Activated T-helper 1 cell treated with anti-CD3 and anti-CD28 coated beads, Interleukin-12 subunit alpha, Interleukin-12 subunit beta, Interleukin-2, Interleukin-4 antibody, amounts not matched to agents 30 ng/mL and 10 ng/mL and 1 ng/mL, durations not matched to agents 14 hours and 24 hours and 36 hours (primary cell): ENCODE measurements around the gene EIPR1. TPM values are rescaled to one million over a fixed set of nuclear protein-coding genes. Genes with fewer than 3 reads are reported as not detected.
A peak's percentile ranks its signal among the peaks of the same experiment; 100 is the strongest.

Experiments
- DNase-seq: peaks from one replicate; pipeline ENCODE4 v3.0.0; 2021; ENCODE audit warnings: low spot score
- H3K27ac Mint-ChIP-seq: one replicate; pipeline ENCODE4 v1.8.0; 2021; ENCODE audit warnings: mild to moderate bottlenecking, mixed read lengths
- H3K27me3 Mint-ChIP-seq: one replicate; pipeline ENCODE4 v1.8.0; 2022; ENCODE audit warnings: mild to moderate bottlenecking, moderate library complexity, mixed read lengths; ENCODE audit not compliant: insufficient read depth
- H3K36me3 Mint-ChIP-seq: one replicate; pipeline ENCODE4 v1.8.0; 2021; ENCODE audit warnings: low read depth, mixed read lengths
- H3K4me1 Mint-ChIP-seq: one replicate; pipeline ENCODE4 v1.8.0; 2021; ENCODE audit warnings: low read depth, mixed read lengths
- H3K4me3 Mint-ChIP-seq: one replicate; pipeline ENCODE4 v1.8.0; 2021; ENCODE audit warnings: mild to moderate bottlenecking, moderate library complexity, mixed read lengths
- H3K9me3 Mint-ChIP-seq: one replicate; pipeline ENCODE4 v1.8.0; 2021; ENCODE audit warnings: mixed read lengths
- intact Hi-C: fragments of 100-400 bp; cut with micrococcal nuclease; formaldehyde crosslinking; loops from one replicate; pipeline ENCODE4 v1.15.1; 2024
- total RNA-seq: library from RNA; stranded (reverse); gene quantifications from 2 replicates; pipeline ENCODE4 v1.2.3, GENCODE V29; 2022

The EIPR1 gene
- total RNA-seq, 1 donor from 2014 or later: 53.8 TPM

GRCh38 chr2:3214065-3214464 lies 163.6 kb downstream of the EIPR1 start:
- peak overlapping the region; percentile 38 for H3K27ac Mint-ChIP-seq
- no peak overlapping the region for H3K4me3 Mint-ChIP-seq
- no peak for DNase-seq
- no peaks in the 10 kb centered on the region for H3K9me3 Mint-ChIP-seq
- H3K4me1 Mint-ChIP-seq: peaks cover 46% of the 10 kb centered on the region
- H3K27me3 Mint-ChIP-seq: no peaks in the 10 kb centered on the region
- H3K36me3 Mint-ChIP-seq: peaks cover 25% of the 10 kb centered on the region
- intact Hi-C loops: no loop called here

- DNase-seq: no peak
- H3K27me3 Mint-ChIP-seq: no peaks in the 10 kb centered on the region
- intact Hi-C loops: no loop called here
- no peak overlapping the region for H3K4me3 Mint-ChIP-seq
- no peaks in the 10 kb centered on the region for H3K9me3 Mint-ChIP-seq
- peaks cover 46% of the 10 kb centered on the region for H3K4me1 Mint-ChIP-seq
- H3K27ac Mint-ChIP-seq: no peak overlapping the region
- peaks cover 25% of the 10 kb centered on the region for H3K36me3 Mint-ChIP-seq
Measured at GRCh38 chr2:3212984-3213383, 164.6 kb downstream of the EIPR1 start.

DNA sequence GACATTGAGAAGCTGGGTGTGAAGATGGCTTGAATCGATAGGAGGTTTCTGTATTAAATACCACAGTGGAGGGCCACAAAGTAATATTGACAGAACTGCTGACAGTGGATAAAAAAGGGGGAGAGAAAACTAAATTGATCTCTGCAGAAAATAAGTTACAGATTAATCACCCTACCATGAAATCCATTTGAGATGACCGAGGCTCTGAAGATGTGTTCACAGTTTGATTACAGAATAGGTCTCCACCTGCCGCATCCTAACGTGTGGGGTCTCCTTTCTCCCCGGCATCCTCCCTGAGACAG lies 165.6 kb downstream of the EIPR1 start:
- Mint-ChIP-seq H3K36me3 (peaks cover 25% of the 10 kb centered on the region), H3K27me3 (no peaks in the 10 kb centered on the region), H3K4me3 (no peak overlapping the region), H3K9me3 (no peaks in the 10 kb centered on the region), H3K27ac (no peak overlapping the region), H3K4me1 (peaks cover 36% of the 10 kb centered on the region)
- DNase-seq: no peak
- intact Hi-C loops: no loop called here

DNA sequence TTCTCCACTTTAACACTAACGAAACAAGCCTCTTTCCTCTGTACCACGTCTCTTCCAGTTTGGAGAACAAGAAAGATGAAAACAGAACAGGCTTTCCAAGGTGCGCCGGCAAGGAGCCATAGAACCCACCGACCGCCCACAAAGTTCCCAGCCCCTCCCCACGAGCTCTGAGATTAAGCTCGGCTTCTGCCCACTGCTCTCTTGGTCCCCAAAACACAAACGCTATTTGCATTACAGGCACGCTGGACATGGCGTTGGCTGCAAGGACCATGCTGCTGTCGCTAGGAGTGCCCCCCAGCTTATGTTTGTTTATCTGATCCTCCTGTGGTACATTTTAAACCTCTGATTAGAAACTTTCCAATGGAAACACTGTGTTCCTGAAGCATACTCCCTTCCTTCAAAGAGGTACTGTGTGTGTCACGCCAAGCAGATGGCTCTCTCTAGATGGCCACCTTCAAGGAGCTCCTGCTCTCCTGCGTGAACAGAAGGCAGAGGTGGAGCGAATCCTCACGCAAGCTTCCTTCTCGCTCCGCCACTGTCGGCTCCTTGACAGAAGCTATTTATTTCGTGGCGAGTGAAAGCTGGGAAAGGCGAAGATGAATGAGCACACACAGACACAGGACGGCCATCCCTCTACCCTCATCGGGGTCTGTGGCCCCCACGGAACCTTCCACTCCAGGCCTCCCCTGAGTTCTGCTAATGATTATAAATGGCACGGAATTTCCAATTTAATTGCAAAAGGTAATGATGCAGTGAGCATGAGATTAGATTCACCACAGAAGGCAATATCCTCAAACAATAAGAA lies 166.2 kb downstream of the EIPR1 start:
- intact Hi-C loops: no loop called here
- no peak for DNase-seq
- Mint-ChIP-seq H3K4me1 (peaks cover 30% of the 10 kb centered on the region), H3K27ac (no peak overlapping the region), H3K9me3 (no peaks in the 10 kb centered on the region), H3K27me3 (no peaks in the 10 kb centered on the region), H3K4me3 (no peak overlapping the region), H3K36me3 (peaks cover 23% of the 10 kb centered on the region)

GRCh38 chr2:3210257-3210656 lies 167.4 kb downstream of the EIPR1 start:
- Mint-ChIP-seq H3K4me3 (no peak overlapping the region), H3K27ac (no peak overlapping the region), H3K4me1 (peaks cover 21% of the 10 kb centered on the region), H3K9me3 (no peaks in the 10 kb centered on the region), H3K36me3 (peaks cover 20% of the 10 kb centered on the region), H3K27me3 (no peaks in the 10 kb centered on the region)
- DNase-seq: no peak
- intact Hi-C loops: no loop called here

GRCh38 chr2:3209258-3209657 lies 168.4 kb downstream of the EIPR1 start:
- Mint-ChIP-seq H3K9me3 (no peaks in the 10 kb centered on the region), H3K4me3 (no peak overlapping the region), H3K27me3 (no peaks in the 10 kb centered on the region), H3K27ac (no peak overlapping the region), H3K36me3 (peaks cover 15% of the 10 kb centered on the region), H3K4me1 (peaks cover 11% of the 10 kb centered on the region)
- DNase-seq: no peak
- intact Hi-C loops: no loop called here

DNA sequence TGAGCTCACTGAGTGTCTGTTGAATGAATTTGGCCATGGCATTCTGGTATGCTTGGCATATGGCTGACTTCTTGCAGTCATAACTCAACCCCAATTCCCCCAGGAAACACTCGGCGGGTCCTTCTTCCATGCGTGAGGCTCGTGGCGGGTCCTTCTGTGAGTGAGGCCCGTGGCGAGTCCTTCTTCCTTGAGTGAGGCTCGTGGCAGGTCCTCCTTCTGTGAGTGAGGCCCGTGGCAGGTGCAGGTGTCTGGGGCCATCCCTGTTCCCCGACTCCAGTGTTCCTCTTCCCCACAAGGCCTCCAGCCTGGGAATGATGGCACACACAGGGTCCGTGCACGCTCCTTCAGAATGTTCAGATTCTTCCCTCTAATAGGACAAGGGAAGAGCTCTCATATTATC lies 169.0 kb downstream of the EIPR1 start:
- DNase-seq: no peak
- Mint-ChIP-seq H3K27ac (no peak overlapping the region), H3K4me3 (no peak overlapping the region), H3K36me3 (peaks cover 11% of the 10 kb centered on the region), H3K4me1 (peaks cover 7% of the 10 kb centered on the region), H3K27me3 (no peaks in the 10 kb centered on the region), H3K9me3 (no peaks in the 10 kb centered on the region)
- intact Hi-C loops: no loop called here

GRCh38 chr2:3208179-3208578 lies 169.4 kb downstream of the EIPR1 start:
- intact Hi-C loops: no loop called here
- DNase-seq: no peak
- Mint-ChIP-seq H3K27ac (no peak overlapping the region), H3K27me3 (no peaks in the 10 kb centered on the region), H3K36me3 (peaks cover 12% of the 10 kb centered on the region), H3K4me3 (no peak overlapping the region), H3K4me1 (peaks cover 7% of the 10 kb centered on the region), H3K9me3 (no peaks in the 10 kb centered on the region)

DNA sequence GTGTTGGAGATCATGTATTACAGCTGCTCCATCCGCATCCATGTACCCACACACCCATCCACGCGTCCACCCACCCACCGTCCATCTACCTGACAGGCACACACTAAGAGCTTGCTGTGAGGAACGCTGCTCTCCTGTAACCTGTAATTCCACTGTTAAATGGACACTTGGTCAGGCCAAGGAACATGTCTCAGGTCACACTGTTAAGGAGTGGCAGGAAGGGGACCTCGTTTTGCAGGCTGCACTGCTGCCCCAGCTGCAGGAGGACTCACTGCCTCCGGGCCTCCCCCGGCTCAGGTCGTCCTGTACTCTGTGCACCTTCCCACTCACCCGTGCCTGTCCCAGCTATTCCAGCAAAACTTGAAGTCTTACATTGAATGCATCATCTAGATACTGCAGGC lies 170.5 kb downstream of the EIPR1 start:
- H3K9me3 Mint-ChIP-seq: no peaks in the 10 kb centered on the region
- no peak overlapping the region for H3K27ac Mint-ChIP-seq
- no peak for DNase-seq
- H3K4me1 Mint-ChIP-seq: peaks cover 7% of the 10 kb centered on the region
- peaks cover 11% of the 10 kb centered on the region for H3K36me3 Mint-ChIP-seq
- no peak overlapping the region for H3K4me3 Mint-ChIP-seq
- intact Hi-C loops: no loop called here
- no peaks in the 10 kb centered on the region for H3K27me3 Mint-ChIP-seq

DNA sequence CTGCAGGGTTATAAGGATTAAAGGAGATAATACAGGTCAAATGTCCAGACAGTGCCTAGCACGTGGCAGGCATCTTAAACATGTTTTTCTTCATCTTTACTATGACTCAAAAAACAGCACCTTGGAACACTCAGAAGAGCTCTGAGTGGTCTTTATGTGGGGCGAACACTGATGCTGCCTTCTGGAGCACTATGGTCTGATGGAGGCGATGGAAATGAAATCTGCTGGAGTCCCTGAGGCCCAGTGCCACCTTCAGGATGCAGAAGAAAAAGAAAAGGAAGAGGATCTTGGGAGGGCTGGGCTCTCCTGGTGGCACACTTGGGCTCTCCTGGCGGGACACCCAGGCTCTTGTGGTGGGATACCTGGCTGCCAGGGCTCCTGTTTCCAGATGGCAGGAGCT lies 171.8 kb downstream of the EIPR1 start:
- DNase-seq: no peak
- Mint-ChIP-seq H3K36me3 (peaks cover 7% of the 10 kb centered on the region), H3K4me1 (peaks cover 7% of the 10 kb centered on the region), H3K9me3 (no peaks in the 10 kb centered on the region), H3K4me3 (no peak overlapping the region), H3K27ac (peak overlapping the region; percentile 56), H3K27me3 (no peaks in the 10 kb centered on the region)
- intact Hi-C loops: no loop called here

DNA sequence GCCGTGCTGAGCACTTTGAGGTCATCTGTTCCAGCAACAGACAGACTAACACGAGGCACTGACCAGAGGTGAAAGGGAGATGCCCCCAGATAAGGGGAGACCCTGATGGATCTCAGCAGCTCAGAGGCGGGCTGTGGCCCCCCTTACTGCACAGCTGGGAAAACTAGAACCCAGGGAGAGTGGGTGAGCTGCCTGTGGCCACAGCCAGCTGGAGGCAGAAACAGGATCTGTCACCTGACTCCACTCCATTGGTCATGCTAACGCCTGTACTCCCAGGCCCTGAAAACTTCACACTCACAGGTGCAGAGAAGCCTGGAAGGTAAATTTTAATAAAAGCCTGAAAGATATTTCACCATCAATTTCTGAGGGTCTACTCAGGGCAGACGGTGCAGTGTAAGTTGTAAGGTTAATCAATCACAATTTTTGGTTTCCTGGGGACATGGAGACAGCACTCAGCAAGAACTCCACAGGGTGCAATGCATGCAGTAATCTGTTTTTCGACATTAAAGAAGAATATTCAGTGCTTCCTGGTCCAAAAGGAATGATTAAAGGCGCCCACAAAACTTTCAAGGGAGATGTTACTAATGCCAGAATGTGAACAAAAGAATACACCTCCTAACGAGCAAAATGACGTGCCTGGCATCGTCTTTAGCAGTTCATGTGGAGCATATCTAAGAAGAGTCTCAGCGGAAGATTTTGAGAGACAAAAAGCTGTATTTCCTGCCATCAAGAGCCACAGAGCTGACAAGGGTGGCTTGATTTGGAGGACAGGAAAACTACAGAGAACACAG lies 173.4 kb downstream of the EIPR1 start:
- no peak for DNase-seq
- H3K27ac Mint-ChIP-seq: no peak overlapping the region
- peaks cover 4% of the 10 kb centered on the region for H3K36me3 Mint-ChIP-seq
- no peak overlapping the region for H3K4me3 Mint-ChIP-seq
- intact Hi-C loops: no loop called here
- no peaks in the 10 kb centered on the region for H3K27me3 Mint-ChIP-seq
- no peaks in the 10 kb centered on the region for H3K9me3 Mint-ChIP-seq
- no peaks in the 10 kb centered on the region for H3K4me1 Mint-ChIP-seq

GRCh38 chr2:3203497-3204019 lies 174.1 kb downstream of the EIPR1 start:
- Mint-ChIP-seq H3K36me3 (peaks cover 4% of the 10 kb centered on the region), H3K9me3 (no peaks in the 10 kb centered on the region), H3K4me1 (no peaks in the 10 kb centered on the region), H3K27ac (no peak overlapping the region), H3K27me3 (no peaks in the 10 kb centered on the region), H3K4me3 (no peak overlapping the region)
- intact Hi-C loops: no loop called here
- DNase-seq: no peak

GRCh38 chr2:3202926-3203325 lies 174.7 kb downstream of the EIPR1 start:
- H3K36me3 Mint-ChIP-seq: peaks cover 4% of the 10 kb centered on the region
- peak overlapping the region; percentile 19 for H3K27ac Mint-ChIP-seq
- H3K9me3 Mint-ChIP-seq: no peaks in the 10 kb centered on the region

More at GRCh38 chr2:3202926-3203325, 174.7 kb downstream of the EIPR1 start:
- no peak overlapping the region for H3K4me3 Mint-ChIP-seq
- H3K4me1 Mint-ChIP-seq: peaks cover 3% of the 10 kb centered on the region
- no peak for DNase-seq
- intact Hi-C loops: no loop called here
- H3K27me3 Mint-ChIP-seq: no peaks in the 10 kb centered on the region
